GM12878 (cell line): ENCODE measurements around the gene GOLGA6B. TPM values are rescaled to one million over a fixed set of nuclear protein-coding genes. Genes with fewer than 3 reads are reported as not detected.
"Not testable (repeated sequence)": the region's sequence is repeated elsewhere in the genome, so short reads cannot be mapped to it uniquely, and the experiment has no call there.

Experiments used
- ATAC-seq: fragments of 200-7000 bp; cut with Tn5 transposase; 3 replicates; pipeline ENCODE4 v1.9.1; 2020; ENCODE audit warnings: mild to moderate bottlenecking, moderate library complexity
- BruUV-seq: library from RNA; stranded (reverse); fragments of 400-500 nt; replicated peaks from 2 replicates; lab custom pipeline; 2021; lab: Mats Ljungman, UMichigan
- CTCF ChIA-PET: fragments of 300-600 bp; sonication (Branson Sonifier 250); formaldehyde crosslinking; extraction: SDS; loops from one replicate; lab custom pipeline; 2021; ENCODE audit warnings: inconsistent platforms; lab: Yijun Ruan, JAX
- POLR2A ChIA-PET: fragments of 350-600 bp; formaldehyde crosslinking; extraction: SDS; loops from one replicate; lab custom pipeline; 2021; ENCODE audit warnings: inconsistent platforms; lab: Charles Lee
- RAD21 ChIA-PET: fragments of 300-600 bp; sonication (Branson Sonifier 250); formaldehyde crosslinking; loops from one replicate; lab custom pipeline; 2023; ENCODE audit warnings: antibody characterized with exemption; ENCODE audit not compliant: unreplicated experiment; lab: Charles Lee
- SMC1A ChIA-PET: fragments of 300-600 bp; sonication (Branson Sonifier 250); formaldehyde crosslinking; loops from one replicate; lab custom pipeline; 2023; ENCODE audit not compliant: unreplicated experiment, uncharacterized antibody; lab: Charles Lee
- DNase-seq: peaks from one replicate; pipeline ENCODE4 v3.0.0-alpha.2; 2011; ENCODE audit warnings: low read depth, low spot score
- FAIRE-seq: peaks from 3 replicates; lab custom pipeline; 2011; peaks lifted over from hg19 to GRCh38; lab: Jason Lieb, UNC
- H2AFZ ChIP-seq: 2 replicates; pipeline ENCODE4 v1.6.0; 2011; ENCODE audit warnings: low read depth, low read length, control low read depth; ENCODE audit not compliant: control insufficient read depth
- H3K27ac ChIP-seq: 2 replicates; pipeline ENCODE4 v1.5.1; 2011; ENCODE audit warnings: control low read depth; ENCODE audit not compliant: control insufficient read depth, insufficient read depth
- H3K27me3 ChIP-seq, 2 experiments: replicated peaks in 1 of 2; 2 replicates each; pipeline versions ENCODE4 v1.6.0 to v1.6.1; 2011; ENCODE audit warnings: low read length in 1 of 2; ENCODE audit not compliant: control insufficient read depth in 2 of 2, insufficient read depth in 2 of 2
- H3K36me3 ChIP-seq, 2 experiments: 2 replicates each; pipeline ENCODE4 v1.5.1; 2011; ENCODE audit warnings: low read length in 1 of 2; ENCODE audit not compliant: control insufficient read depth in 2 of 2, insufficient read depth in 2 of 2
- H3K4me1 ChIP-seq: 2 replicates; pipeline ENCODE4 v1.6.1; 2011; ENCODE audit warnings: mild to moderate bottlenecking, low read length, moderate library complexity, mixed read lengths; ENCODE audit not compliant: control insufficient read depth, insufficient read depth
- H3K4me2 ChIP-seq: 2 replicates; pipeline ENCODE4 v1.6.0; 2011; ENCODE audit warnings: control low read depth; ENCODE audit not compliant: control insufficient read depth, insufficient read depth
- H3K4me3 ChIP-seq: fragments of 200-600 bp; sonication (generic); 2 replicates; pipeline ENCODE4 v1.5.1; 2016
- H3K79me2 ChIP-seq: 2 replicates; pipeline ENCODE4 v1.6.0; 2011; ENCODE audit warnings: low read length; ENCODE audit not compliant: control insufficient read depth, insufficient read depth
- H3K9ac ChIP-seq: 2 replicates; pipeline ENCODE4 v1.8.0; 2011; ENCODE audit warnings: low read length, control low read depth, mixed read lengths; ENCODE audit not compliant: control insufficient read depth, insufficient read depth
- H3K9me3 ChIP-seq: replicated peaks from 3 replicates; pipeline ENCODE4 v1.5.1; 2011; ENCODE audit warnings: mild to moderate bottlenecking, low read length; ENCODE audit not compliant: control insufficient read depth, insufficient read depth
- H4K20me1 ChIP-seq: 2 replicates; pipeline ENCODE4 v1.6.0; 2011; ENCODE audit not compliant: control insufficient read depth, insufficient read depth
- ETV6 ChIP-seq, 2 experiments: fragments of 450-650 bp in 1 of 2; IDR thresholded peaks in 1 of 2; conservative IDR thresholded peaks in 1 of 2; 2 replicates each; pipeline ENCODE4 v1.6.1; 2014; ENCODE audit warnings: antibody characterized with exemption in 1 of 2, borderline replicate concordance in 1 of 2, low read depth in 1 of 2, mild to moderate bottlenecking in 1 of 2, moderate library complexity in 1 of 2
- HCFC1 ChIP-seq: fragments of 150-350 bp; IDR thresholded peaks from 2 replicates; pipeline ENCODE4 v1.6.1; 2014; ENCODE audit warnings: low read length
- IRF3 ChIP-seq: fragments of 450-650 bp; IDR thresholded peaks from 2 replicates; pipeline ENCODE4 v1.6.1; 2014; ENCODE audit warnings: mild to moderate bottlenecking
- RELB ChIP-seq: fragments of 450-650 bp; IDR thresholded peaks from 2 replicates; pipeline ENCODE4 v1.6.1; 2017; ENCODE audit warnings: low read depth, mild to moderate bottlenecking, moderate library complexity
- SMAD5 ChIP-seq: IDR thresholded peaks from 2 replicates; pipeline ENCODE4 v1.6.1; 2016; ENCODE audit warnings: antibody characterized with exemption, low read depth
- SREBF2 ChIP-seq: IDR thresholded peaks from 2 replicates; pipeline ENCODE4 v1.6.1; 2012; ENCODE audit warnings: mild to moderate bottlenecking, low read length
- ZNF384 ChIP-seq: IDR thresholded peaks from 2 replicates; pipeline ENCODE4 v1.6.1; 2012; ENCODE audit warnings: low read depth, mild to moderate bottlenecking, low read length, improper control_type of control experiment, borderline replicate concordance
- WGBS: methylation state at CpG from one replicate; pipeline ENCODE4 v1.1.6; 2016; ENCODE audit warnings: low lambda C conversion rate; ENCODE audit not compliant: insufficient replicate concordance, insufficient coverage; ENCODE audit errors: missing lambda C conversion rate; 5-methylcytosine and 5-hydroxymethylcytosine counted together
- in situ Hi-C: fragments of 300-500 bp; cut with MboI; formaldehyde crosslinking; loops from 9 replicates; pipeline ENCODE4 v1.14.3; 2018; ENCODE audit warnings: mixed read lengths
- intact Hi-C: fragments of 100-400 bp; cut with micrococcal nuclease; formaldehyde crosslinking; loops from one replicate; pipeline ENCODE4 v1.14.2; 2022; ENCODE audit not compliant: unreplicated experiment
- polyA plus RNA-seq, 11 experiments: library from polyadenylated mRNA; depleted of rRNA in 4 of 11; unstranded in 6 of 11; stranded (reverse) in 5 of 11; fragments of >200 nt; fragmentation: Nextera tagmentation in 4 of 11; fragmentation: Illumina TruSeq in 1 of 11; extraction: Ambion mirVana in 4 of 11; extraction: Trizol in 1 of 11; gene quantifications; 1 replicate in 1 of 11; 2 replicates in 10 of 11; pipeline versions ENCODE4 v1.2.1 to v1.2.3, GENCODE V29; 2011 to 2016; ENCODE audit warnings: inconsistent platforms in 2 of 11, missing spikeins in 2 of 11, low read depth in 1 of 11
- total RNA-seq, 4 experiments: library from RNA; depleted of rRNA in 3 of 4; stranded (reverse); fragments of >200 nt in 3 of 4; fragmentation: Illumina TruSeq in 1 of 4; extraction: Trizol in 1 of 4; gene quantifications; 2 replicates each; pipeline versions ENCODE4 v1.2.1 to v1.2.3, GENCODE V29; 2013 to 2021
- TF ChIP-seq, protein P1 (sequence below): fragments of 450-650 bp; IDR thresholded peaks from 2 replicates; pipeline ENCODE4 v1.6.1; 2018; ENCODE audit warnings: borderline replicate concordance, mild to moderate bottlenecking; ENCODE audit not compliant: partially characterized antibody

Gene GOLGA6B
- total and polyA plus RNA-seq, 10 of the 15 experiments (the other 5 are each of a cell fraction or from before 2014, with no cell fraction given): not detected

DNA sequence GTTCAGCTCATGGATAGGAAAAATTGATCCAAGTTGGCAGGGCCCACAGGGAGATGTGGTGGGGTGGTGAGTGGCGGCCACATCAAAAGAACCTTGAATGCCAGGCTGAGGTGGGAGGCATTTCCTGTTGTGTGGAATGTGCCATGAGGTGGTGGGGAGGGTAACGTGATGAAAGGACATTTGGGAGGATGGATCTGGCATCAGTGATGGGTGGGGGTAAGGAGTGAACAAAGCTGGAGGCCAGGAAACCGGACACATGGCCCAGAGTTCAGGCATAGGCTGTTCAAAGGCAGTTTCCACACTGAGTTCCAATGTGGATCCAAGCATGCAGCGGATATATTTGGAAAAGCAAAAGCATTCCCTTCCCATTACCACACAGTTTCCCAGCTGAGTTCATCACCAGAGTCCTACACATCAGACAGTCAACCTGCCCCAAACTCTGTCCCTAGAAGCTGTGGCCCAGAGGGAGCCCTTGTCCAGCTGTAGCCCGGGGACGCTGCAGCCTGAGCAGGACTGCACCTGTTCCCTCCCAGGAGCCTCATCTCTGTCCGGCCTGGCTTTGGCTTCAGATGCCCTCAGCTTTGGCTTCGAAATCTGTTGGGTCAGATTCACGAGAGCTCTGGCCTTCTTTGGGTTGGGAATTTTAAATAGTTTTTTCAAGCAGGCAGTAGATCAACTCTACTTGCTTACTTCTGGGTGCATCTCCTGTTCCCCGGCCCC is 37.8 kb upstream of the GOLGA6B start (continued):
- TF ChIP-seq RELB (no peak), ETV6 (conservative IDR thresholded peaks at IDR 0.05 in 1 of 2, IDR thresholded peaks at IDR 0.05 in 1 of 2; ENCODE audit: borderline replicate concordance in 1 of 2, low read depth in 1 of 2) (no peak), IRF3 (no peak), HCFC1 (no peak), SMAD5 (no peak), SREBF2 (no peak), ZNF384 (no peak)
- TF ChIP-seq, protein P1, sequence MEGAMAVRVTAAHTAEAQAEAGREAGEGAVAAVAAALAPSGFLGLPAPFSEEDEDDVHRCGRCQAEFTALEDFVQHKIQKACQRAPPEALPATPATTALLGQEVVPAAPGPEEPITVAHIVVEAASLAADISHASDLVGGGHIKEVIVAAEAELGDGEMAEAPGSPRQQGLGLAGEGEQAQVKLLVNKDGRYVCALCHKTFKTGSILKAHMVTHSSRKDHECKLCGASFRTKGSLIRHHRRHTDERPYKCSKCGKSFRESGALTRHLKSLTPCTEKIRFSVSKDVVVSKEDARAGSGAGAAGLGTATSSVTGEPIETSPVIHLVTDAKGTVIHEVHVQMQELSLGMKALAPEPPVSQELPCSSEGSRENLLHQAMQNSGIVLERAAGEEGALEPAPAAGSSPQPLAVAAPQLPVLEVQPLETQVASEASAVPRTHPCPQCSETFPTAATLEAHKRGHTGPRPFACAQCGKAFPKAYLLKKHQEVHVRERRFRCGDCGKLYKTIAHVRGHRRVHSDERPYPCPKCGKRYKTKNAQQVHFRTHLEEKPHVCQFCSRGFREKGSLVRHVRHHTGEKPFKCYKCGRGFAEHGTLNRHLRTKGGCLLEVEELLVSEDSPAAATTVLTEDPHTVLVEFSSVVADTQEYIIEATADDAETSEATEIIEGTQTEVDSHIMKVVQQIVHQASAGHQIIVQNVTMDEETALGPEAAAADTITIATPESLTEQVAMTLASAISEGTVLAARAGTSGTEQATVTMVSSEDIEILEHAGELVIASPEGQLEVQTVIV: no peak

DNA sequence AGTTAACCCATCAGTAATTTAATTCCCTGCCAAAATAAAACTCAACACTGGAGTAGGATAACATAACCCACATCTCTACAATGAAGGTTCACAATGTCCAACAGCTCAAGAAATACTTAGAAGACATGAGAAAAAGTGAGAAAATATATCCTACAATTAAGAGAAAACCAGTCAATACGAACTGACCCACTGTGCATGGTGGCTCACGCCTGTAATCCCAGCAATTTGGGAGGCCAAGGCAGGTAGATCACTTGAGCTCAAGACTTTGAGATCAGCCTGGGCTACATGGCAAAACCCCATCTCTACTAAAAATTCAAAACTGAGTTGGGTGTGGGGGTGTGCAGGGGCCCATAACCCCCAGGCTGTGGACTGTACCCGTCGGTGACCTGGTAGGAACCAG is 30.6 kb upstream of the GOLGA6B start:
- WGBS: 67% methylated on average over 4 of the region's 4 CpGs
- ATAC-seq, H3K4me2 ChIP-seq, H3K9me3 ChIP-seq, DNase-seq, H2AFZ ChIP-seq, SMC1A ChIA-PET, H3K27ac ChIP-seq, RAD21 ChIA-PET, H3K79me2 ChIP-seq, H3K9ac ChIP-seq, POLR2A ChIA-PET, H3K4me3 ChIP-seq, FAIRE-seq, H3K4me1 ChIP-seq, in situ Hi-C loops, intact Hi-C loops, H3K27me3 ChIP-seq, BruUV-seq, H4K20me1 ChIP-seq, H3K36me3 ChIP-seq: not testable (repeated sequence)
- CTCF ChIA-PET: interaction anchor here (0.8 kb wide), 1 partner anchor 310 kb away, joined by 3 read pairs; no protein-coding TSS in a partner anchor

DNA sequence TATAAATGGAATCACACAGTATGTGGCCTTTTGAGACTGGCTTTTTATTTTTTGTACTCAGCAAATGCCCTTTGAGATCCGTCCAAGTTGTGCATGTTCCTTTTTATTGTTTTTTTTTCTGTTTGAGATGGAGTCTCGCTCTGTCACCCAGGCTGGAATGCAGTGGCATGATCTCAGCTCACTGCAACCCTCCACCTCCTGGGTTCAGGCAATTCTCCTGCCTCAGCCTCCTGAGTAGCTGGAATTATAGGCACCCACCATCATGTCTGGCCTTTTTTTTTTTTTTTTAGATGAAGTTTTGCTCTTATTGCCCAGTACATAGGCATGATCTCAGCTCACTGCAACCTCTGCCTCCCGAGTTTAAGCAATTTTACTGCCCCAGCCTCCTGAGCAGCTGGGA is 28.3 kb upstream of the GOLGA6B start:
- RAD21 ChIA-PET, H3K9ac ChIP-seq, intact Hi-C loops, H3K36me3 ChIP-seq, SMC1A ChIA-PET, H3K4me2 ChIP-seq, H3K27ac ChIP-seq, FAIRE-seq, H3K4me1 ChIP-seq, BruUV-seq, H3K4me3 ChIP-seq, H3K27me3 ChIP-seq, ATAC-seq, DNase-seq, H4K20me1 ChIP-seq, H2AFZ ChIP-seq, H3K9me3 ChIP-seq, H3K79me2 ChIP-seq, CTCF ChIA-PET: not testable (repeated sequence)
- in situ Hi-C loops: loop anchor here (5.0 kb wide), 1 partner anchor 46 kb away; no protein-coding TSS in a partner anchor
- POLR2A ChIA-PET: interaction anchor here (0.6 kb wide), 2 partner anchors 52 to 882 kb away, joined by 3 to 4 read pairs; no protein-coding TSS in a partner anchor
- 62% methylated on average over 3 of the region's 3 CpGs for WGBS
